Uterus (tissue), 2 donors: ENCODE data around the gene MAPT.

Experiments used
- CTCF ChIP-seq, 4 experiments: fragments of 200-600 bp in 2 of 4; fragments of 450-650 bp in 2 of 4; sonication (generic) in 2 of 4; IDR thresholded peaks; one replicate each; pipeline ENCODE4 v1.5.1; 2016 to 2019; ENCODE audit warnings: antibody characterized with exemption in 4 of 4, mild to moderate bottlenecking in 2 of 4, moderate library complexity in 1 of 4
- POLR2A ChIP-seq, 2 donors: fragments of 450-650 bp; IDR thresholded peaks; one replicate each; pipeline ENCODE4 v1.6.1; 2016; ENCODE audit warnings: antibody characterized with exemption in 2 of 2, mild to moderate bottlenecking in 1 of 2, moderate library complexity in 1 of 2

- TF ChIP-seq CTCF (IDR thresholded peaks at IDR 0.05): no peak
- no peak for TF ChIP-seq POLR2A (IDR thresholded peaks at IDR 0.05)
Observed at GRCh38 chr17:46033392-46033791, 139.0 kb downstream of the MAPT start.
